ENCODE measurements around the gene FDXACB1.

Gene FDXACB1

DNA sequence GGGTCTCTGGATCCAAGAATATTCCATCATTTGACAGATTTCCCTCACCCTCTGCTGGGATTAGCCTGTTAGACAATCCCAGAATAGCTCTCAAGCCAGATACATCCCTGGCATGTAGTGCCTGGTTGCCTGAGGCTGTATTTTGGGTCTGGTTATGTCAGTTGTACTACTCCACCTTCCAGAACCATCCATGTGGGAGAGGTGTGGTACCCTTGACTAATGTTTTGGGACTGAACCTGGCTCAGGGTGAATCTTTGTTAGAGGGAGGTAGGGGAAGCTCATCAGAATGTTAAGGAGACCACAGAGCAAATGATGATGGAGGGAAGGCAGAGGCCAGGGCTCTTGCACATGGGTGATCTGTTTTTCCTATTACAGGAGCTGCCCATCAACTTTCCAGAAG, 45.0 kb upstream of the FDXACB1 start:
- no peaks in the 10 kb centered on the region for H3K79me2 ChIP-seq (ENCODE audit: insufficient read depth, low read length)
- TF ChIP-seq, protein P1, sequence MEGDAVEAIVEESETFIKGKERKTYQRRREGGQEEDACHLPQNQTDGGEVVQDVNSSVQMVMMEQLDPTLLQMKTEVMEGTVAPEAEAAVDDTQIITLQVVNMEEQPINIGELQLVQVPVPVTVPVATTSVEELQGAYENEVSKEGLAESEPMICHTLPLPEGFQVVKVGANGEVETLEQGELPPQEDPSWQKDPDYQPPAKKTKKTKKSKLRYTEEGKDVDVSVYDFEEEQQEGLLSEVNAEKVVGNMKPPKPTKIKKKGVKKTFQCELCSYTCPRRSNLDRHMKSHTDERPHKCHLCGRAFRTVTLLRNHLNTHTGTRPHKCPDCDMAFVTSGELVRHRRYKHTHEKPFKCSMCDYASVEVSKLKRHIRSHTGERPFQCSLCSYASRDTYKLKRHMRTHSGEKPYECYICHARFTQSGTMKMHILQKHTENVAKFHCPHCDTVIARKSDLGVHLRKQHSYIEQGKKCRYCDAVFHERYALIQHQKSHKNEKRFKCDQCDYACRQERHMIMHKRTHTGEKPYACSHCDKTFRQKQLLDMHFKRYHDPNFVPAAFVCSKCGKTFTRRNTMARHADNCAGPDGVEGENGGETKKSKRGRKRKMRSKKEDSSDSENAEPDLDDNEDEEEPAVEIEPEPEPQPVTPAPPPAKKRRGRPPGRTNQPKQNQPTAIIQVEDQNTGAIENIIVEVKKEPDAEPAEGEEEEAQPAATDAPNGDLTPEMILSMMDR (IDR thresholded peaks at IDR 0.05; ENCODE audit: borderline replicate concordance, extremely low read depth, low read length, poor library complexity, severe bottlenecking), result no peak
- TF ChIP-seq EZH2 (IDR thresholded peaks at IDR 0.05; ENCODE audit: borderline replicate concordance, low read depth, low read length, severe bottlenecking), result no peak
- H3K4me1 ChIP-seq (ENCODE audit: insufficient read depth, low read length), result peaks cover 20% of the 10 kb centered on the region
- H3K36me3 ChIP-seq (ENCODE audit: insufficient read depth, low read length), result no peaks in the 10 kb centered on the region
- peak overlapping the region; percentile 50 for H2AFZ ChIP-seq (ENCODE audit: low read depth, low read length)
- no peaks in the 10 kb centered on the region for H3K27me3 ChIP-seq (ENCODE audit: insufficient read depth, low read length, poor library complexity)
- no peak overlapping the region for H3K27ac ChIP-seq (ENCODE audit: low read length)
- no peaks in the 10 kb centered on the region for H3K9me3 ChIP-seq (ENCODE audit: insufficient read depth, low read length, severe bottlenecking)
- H3K4me3 ChIP-seq (ENCODE audit: low read depth in 1 of 2, low read length in 2 of 2), result no peak overlapping the region
- ATAC-seq (ENCODE audit: insufficient read depth, low read depth) (no peak), DNase-seq (no peak)
- no peak overlapping the region for H3K4me2 ChIP-seq (ENCODE audit: insufficient read depth, low read length)
- no peaks in the 10 kb centered on the region for H4K20me1 ChIP-seq (ENCODE audit: insufficient read depth, low read length)
- H3K9ac ChIP-seq (ENCODE audit: low read depth, low read length), result no peak overlapping the region

DNA sequence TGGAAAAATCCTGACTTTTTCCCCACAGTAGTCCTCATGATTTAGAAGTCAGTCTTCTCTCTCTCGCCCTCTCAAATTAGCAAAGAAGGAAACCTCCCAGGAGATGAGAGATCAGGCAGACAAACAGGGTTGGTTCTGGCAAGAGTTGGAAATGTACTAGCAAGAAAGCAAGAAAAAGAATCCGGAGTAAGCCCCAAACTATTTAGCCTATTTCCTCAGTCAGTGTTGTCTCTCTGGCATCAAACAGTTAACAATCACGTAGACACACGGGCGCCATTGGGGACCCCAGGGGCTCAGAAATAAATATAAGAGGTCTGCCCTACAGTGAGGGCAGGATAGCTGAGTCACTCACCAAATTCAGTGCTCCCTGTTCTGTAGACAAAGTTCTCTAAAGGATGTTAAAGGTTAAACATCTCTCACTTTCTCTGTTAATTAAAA, 44.4 kb upstream of the FDXACB1 start:
- Histone ChIP-seq H2AFZ (ENCODE audit: low read depth, low read length) (peak overlapping the region; percentile 50), H3K4me2 (ENCODE audit: insufficient read depth, low read length) (no peak overlapping the region)

DNA sequence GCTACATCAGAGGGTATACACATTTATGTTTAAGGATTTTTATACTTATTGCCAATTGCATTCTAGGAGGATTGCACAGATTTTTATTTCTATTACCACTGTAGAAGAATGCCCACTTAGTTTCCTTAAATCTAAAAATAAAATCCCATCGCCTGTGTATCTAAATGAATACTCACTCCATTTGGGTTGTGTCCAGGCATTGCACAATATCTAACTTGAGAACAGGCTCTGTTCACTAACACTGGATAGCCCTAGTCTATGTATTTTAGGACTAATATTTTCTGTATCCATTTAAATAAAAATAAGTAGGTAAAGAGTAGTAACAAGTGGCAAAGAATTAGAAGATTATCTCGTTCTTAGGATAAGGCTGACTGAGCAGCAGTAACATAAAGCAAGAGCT, 43.8 kb upstream of the FDXACB1 start:
- H4K20me1 ChIP-seq (ENCODE audit: insufficient read depth, low read length), result no peaks in the 10 kb centered on the region
- TF ChIP-seq, protein P1 (IDR thresholded peaks at IDR 0.05; ENCODE audit: borderline replicate concordance, extremely low read depth, low read length, poor library complexity, severe bottlenecking), result no peak
- no peak for TF ChIP-seq EZH2 (IDR thresholded peaks at IDR 0.05; ENCODE audit: borderline replicate concordance, low read depth, low read length, severe bottlenecking)
- no peaks in the 10 kb centered on the region for H3K36me3 ChIP-seq (ENCODE audit: insufficient read depth, low read length)
- H3K4me2 ChIP-seq (ENCODE audit: insufficient read depth, low read length), result no peak overlapping the region
- no peak overlapping the region for H2AFZ ChIP-seq (ENCODE audit: low read depth, low read length)
- no peaks in the 10 kb centered on the region for H3K79me2 ChIP-seq (ENCODE audit: insufficient read depth, low read length)
- ATAC-seq (ENCODE audit: insufficient read depth, low read depth) (no peak), DNase-seq (no peak)
- H3K27ac ChIP-seq (ENCODE audit: low read length), result no peak overlapping the region
- no peaks in the 10 kb centered on the region for H3K27me3 ChIP-seq (ENCODE audit: insufficient read depth, low read length, poor library complexity)
- peaks cover 18% of the 10 kb centered on the region for H3K4me1 ChIP-seq (ENCODE audit: insufficient read depth, low read length)
- no peak overlapping the region for H3K9ac ChIP-seq (ENCODE audit: low read depth, low read length)
- no peak overlapping the region for H3K4me3 ChIP-seq (ENCODE audit: low read depth in 1 of 2, low read length in 2 of 2)
- H3K9me3 ChIP-seq (ENCODE audit: insufficient read depth, low read length, severe bottlenecking), result no peaks in the 10 kb centered on the region

More for the DNA sequence above, 44.4 kb upstream of the FDXACB1 start:
- TF ChIP-seq EZH2 (IDR thresholded peaks at IDR 0.05; ENCODE audit: borderline replicate concordance, low read depth, low read length, severe bottlenecking), result no peak
- TF ChIP-seq, protein P1 (IDR thresholded peaks at IDR 0.05; ENCODE audit: borderline replicate concordance, extremely low read depth, low read length, poor library complexity, severe bottlenecking), result no peak
- H3K9ac ChIP-seq (ENCODE audit: low read depth, low read length), result no peak overlapping the region
- no peak overlapping the region for H3K4me3 ChIP-seq (ENCODE audit: low read depth in 1 of 2, low read length in 2 of 2)
- no peaks in the 10 kb centered on the region for H3K36me3 ChIP-seq (ENCODE audit: insufficient read depth, low read length)
- no peaks in the 10 kb centered on the region for H3K9me3 ChIP-seq (ENCODE audit: insufficient read depth, low read length, severe bottlenecking)
- peaks cover 20% of the 10 kb centered on the region for H3K4me1 ChIP-seq (ENCODE audit: insufficient read depth, low read length)
- no peak for ATAC-seq (ENCODE audit: insufficient read depth, low read depth)
- no peaks in the 10 kb centered on the region for H3K27me3 ChIP-seq (ENCODE audit: insufficient read depth, low read length, poor library complexity)
- H3K27ac ChIP-seq (ENCODE audit: low read length), result no peak overlapping the region
- DNase-seq, result no peak
- no peaks in the 10 kb centered on the region for H4K20me1 ChIP-seq (ENCODE audit: insufficient read depth, low read length)
- H3K79me2 ChIP-seq (ENCODE audit: insufficient read depth, low read length), result no peaks in the 10 kb centered on the region
